Astrocyte (in vitro differentiated cells and primary cell): ENCODE results near the gene RNF166. TPM values are rescaled to one million over a fixed set of nuclear protein-coding genes. Genes with fewer than 3 reads are reported as not detected.

Experiments
- DNase-seq: peaks from one replicate; pipeline ENCODE4 v3.0.0-alpha.2; 2010; ENCODE audit warnings: low read depth
- FAIRE-seq: peaks from 2 replicates; lab custom pipeline; 2011; peaks lifted over from hg19 to GRCh38; lab: Jason Lieb, UNC
- H2AFZ ChIP-seq: 2 replicates; pipeline ENCODE4 v1.6.0; 2012; ENCODE audit warnings: low read depth, low read length, inconsistent platforms
- H3K27ac ChIP-seq: 2 replicates; pipeline ENCODE4 v1.5.1; 2011; ENCODE audit warnings: low read depth, low read length, inconsistent platforms
- H3K27me3 ChIP-seq: 2 replicates; pipeline ENCODE4 v1.6.0; 2011; ENCODE audit warnings: low read length, inconsistent platforms; ENCODE audit not compliant: insufficient read depth
- H3K36me3 ChIP-seq: 2 replicates; pipeline ENCODE4 v1.5.1; 2011; ENCODE audit warnings: low read length, inconsistent platforms; ENCODE audit not compliant: insufficient read depth
- H3K4me1 ChIP-seq: 2 replicates; pipeline ENCODE4 v1.5.1; 2011; ENCODE audit warnings: low read length, inconsistent platforms; ENCODE audit not compliant: insufficient read depth
- H3K4me2 ChIP-seq: 2 replicates; pipeline ENCODE4 v1.6.0; 2012; ENCODE audit warnings: low read length, inconsistent platforms
- H3K4me3 ChIP-seq: 2 replicates; pipeline ENCODE4 v1.5.1; 2011; ENCODE audit warnings: low read depth, mild to moderate bottlenecking, low read length, inconsistent platforms; ENCODE audit not compliant: insufficient read depth
- H3K79me2 ChIP-seq: 2 replicates; pipeline ENCODE4 v1.6.0; 2012; ENCODE audit warnings: mild to moderate bottlenecking, low read length, inconsistent platforms; ENCODE audit not compliant: insufficient read depth
- H3K9ac ChIP-seq: 2 replicates; pipeline ENCODE4 v1.6.0; 2012; ENCODE audit warnings: mild to moderate bottlenecking, low read length, inconsistent platforms
- H3K9me3 ChIP-seq: 2 replicates; pipeline ENCODE4 v1.5.1; 2012; ENCODE audit warnings: low read depth, mild to moderate bottlenecking, low read length, inconsistent platforms; ENCODE audit not compliant: insufficient read depth
- H4K20me1 ChIP-seq: 2 replicates; pipeline ENCODE4 v1.6.0; 2012; ENCODE audit warnings: low read length, inconsistent platforms; ENCODE audit not compliant: insufficient read depth
- H3K27ac Mint-ChIP-seq: one replicate; pipeline ENCODE4 v1.8.0; 2021; ENCODE audit warnings: mild to moderate bottlenecking, mixed read lengths; ENCODE audit not compliant: unreplicated experiment
- H3K27me3 Mint-ChIP-seq: one replicate; pipeline ENCODE4 v1.8.0; 2021; ENCODE audit warnings: low read depth, mixed read lengths; ENCODE audit not compliant: unreplicated experiment
- H3K36me3 Mint-ChIP-seq: one replicate; pipeline ENCODE4 v1.8.0; 2021; ENCODE audit warnings: low read depth, mixed read lengths; ENCODE audit not compliant: unreplicated experiment
- H3K4me1 Mint-ChIP-seq: one replicate; pipeline ENCODE4 v1.8.0; 2021; ENCODE audit warnings: low read depth, mixed read lengths; ENCODE audit not compliant: unreplicated experiment
- H3K4me3 Mint-ChIP-seq: one replicate; pipeline ENCODE4 v1.8.0; 2021; ENCODE audit warnings: mild to moderate bottlenecking, moderate library complexity, mixed read lengths; ENCODE audit not compliant: unreplicated experiment
- H3K9me3 Mint-ChIP-seq: one replicate; pipeline ENCODE4 v1.8.0; 2021; ENCODE audit warnings: mild to moderate bottlenecking, mixed read lengths; ENCODE audit not compliant: unreplicated experiment
- EZH2 ChIP-seq: IDR thresholded peaks from 2 replicates; pipeline ENCODE4 v1.6.1; 2012; ENCODE audit warnings: mild to moderate bottlenecking, low read length, inconsistent platforms; ENCODE audit not compliant: insufficient read depth
- total RNA-seq: library from RNA; stranded (reverse); gene quantifications from 2 replicates; pipeline ENCODE4 v1.2.1, GENCODE V29; 2021
- TF ChIP-seq, protein P1 (sequence below): IDR thresholded peaks from 2 replicates; pipeline ENCODE4 v1.5.1; 2011; ENCODE audit warnings: low read depth, mild to moderate bottlenecking, inconsistent platforms, low read length, moderate library complexity; ENCODE audit not compliant: insufficient read depth

Gene RNF166
- total RNA-seq, 1 donor from 2014 or later = 15.4 TPM

DNA sequence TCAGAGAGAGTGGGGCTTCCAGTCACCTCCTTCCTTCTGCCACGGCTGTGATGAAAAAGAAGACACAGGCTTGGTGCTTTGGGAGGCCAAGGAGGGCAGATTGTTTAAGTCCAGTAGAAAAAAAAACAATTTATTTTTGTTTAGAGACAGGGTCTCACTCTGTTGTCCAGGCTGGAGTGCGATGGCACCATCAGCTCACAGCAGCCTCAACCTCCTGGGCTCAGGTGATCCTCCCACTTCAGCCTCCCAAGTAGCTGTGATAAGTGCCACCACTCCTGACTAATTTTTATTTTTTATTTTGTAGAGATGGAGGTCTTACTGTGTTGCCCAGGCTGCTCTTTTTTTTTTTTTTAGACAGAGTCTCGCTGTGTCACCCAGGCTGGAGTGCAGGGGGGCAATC lies 40.6 kb downstream of the RNF166 start:
- no peak overlapping the region for H2AFZ ChIP-seq
- no peak for FAIRE-seq

DNA sequence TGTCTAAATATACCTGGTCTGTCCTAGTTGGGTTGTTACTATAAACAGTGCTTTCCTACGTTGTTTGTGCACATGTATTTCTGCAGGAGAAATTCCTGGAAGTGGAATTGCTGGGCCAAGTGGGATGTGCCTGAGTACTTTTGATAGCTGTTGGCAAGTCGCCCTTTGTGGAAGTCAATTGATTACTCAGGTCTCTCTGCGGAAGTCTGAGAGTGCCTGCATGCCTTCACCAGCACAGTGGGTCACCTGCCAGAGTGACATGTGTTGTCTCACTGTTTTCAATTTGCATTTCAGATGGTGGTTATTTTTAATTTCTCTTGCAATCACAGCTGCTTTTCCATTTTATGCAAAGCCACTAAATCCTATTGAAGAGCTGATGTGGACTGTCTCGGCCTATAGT lies 41.1 kb downstream of the RNF166 start:
- Histone ChIP-seq H3K27ac (no peak overlapping the region), H3K4me1 (peaks cover 6% of the 10 kb centered on the region), H3K4me2 (no peak overlapping the region), H2AFZ (no peak overlapping the region), H3K79me2 (peaks cover 29% of the 10 kb centered on the region), H3K9ac (no peak overlapping the region), H3K4me3 (no peak overlapping the region), H3K27me3 (no peaks in the 10 kb centered on the region), H4K20me1 (peaks cover 19% of the 10 kb centered on the region), H3K36me3 (no peaks in the 10 kb centered on the region), H3K9me3 (no peaks in the 10 kb centered on the region)
- TF ChIP-seq EZH2 = no peak
- TF ChIP-seq, protein P1, sequence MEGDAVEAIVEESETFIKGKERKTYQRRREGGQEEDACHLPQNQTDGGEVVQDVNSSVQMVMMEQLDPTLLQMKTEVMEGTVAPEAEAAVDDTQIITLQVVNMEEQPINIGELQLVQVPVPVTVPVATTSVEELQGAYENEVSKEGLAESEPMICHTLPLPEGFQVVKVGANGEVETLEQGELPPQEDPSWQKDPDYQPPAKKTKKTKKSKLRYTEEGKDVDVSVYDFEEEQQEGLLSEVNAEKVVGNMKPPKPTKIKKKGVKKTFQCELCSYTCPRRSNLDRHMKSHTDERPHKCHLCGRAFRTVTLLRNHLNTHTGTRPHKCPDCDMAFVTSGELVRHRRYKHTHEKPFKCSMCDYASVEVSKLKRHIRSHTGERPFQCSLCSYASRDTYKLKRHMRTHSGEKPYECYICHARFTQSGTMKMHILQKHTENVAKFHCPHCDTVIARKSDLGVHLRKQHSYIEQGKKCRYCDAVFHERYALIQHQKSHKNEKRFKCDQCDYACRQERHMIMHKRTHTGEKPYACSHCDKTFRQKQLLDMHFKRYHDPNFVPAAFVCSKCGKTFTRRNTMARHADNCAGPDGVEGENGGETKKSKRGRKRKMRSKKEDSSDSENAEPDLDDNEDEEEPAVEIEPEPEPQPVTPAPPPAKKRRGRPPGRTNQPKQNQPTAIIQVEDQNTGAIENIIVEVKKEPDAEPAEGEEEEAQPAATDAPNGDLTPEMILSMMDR = no peak
- Mint-ChIP-seq H3K27ac (no peak overlapping the region), H3K27me3 (no peaks in the 10 kb centered on the region), H3K36me3 (peaks cover 5% of the 10 kb centered on the region), H3K4me1 (peaks cover 7% of the 10 kb centered on the region), H3K4me3 (peak overlapping the region; percentile 75), H3K9me3 (no peaks in the 10 kb centered on the region)
- no peak for DNase-seq
- FAIRE-seq = no peak

More for the DNA sequence above, 40.6 kb downstream of the RNF166 start:
- H3K4me3 ChIP-seq = no peak overlapping the region
- H4K20me1 ChIP-seq = peaks cover 16% of the 10 kb centered on the region
- no peak overlapping the region for H3K4me2 ChIP-seq
- peaks cover 7% of the 10 kb centered on the region for H3K4me1 Mint-ChIP-seq
- H3K27ac ChIP-seq = no peak overlapping the region
- no peak overlapping the region for H3K27ac Mint-ChIP-seq
- no peaks in the 10 kb centered on the region for H3K27me3 ChIP-seq
- no peak for DNase-seq
- no peak overlapping the region for H3K9ac ChIP-seq
- no peaks in the 10 kb centered on the region for H3K9me3 ChIP-seq
- H3K4me1 ChIP-seq = peaks cover 6% of the 10 kb centered on the region
- H3K36me3 Mint-ChIP-seq = peaks cover 6% of the 10 kb centered on the region
- H3K27me3 Mint-ChIP-seq = no peaks in the 10 kb centered on the region
- peak overlapping the region; percentile 27 for H3K4me3 Mint-ChIP-seq
- no peaks in the 10 kb centered on the region for H3K9me3 Mint-ChIP-seq
- no peaks in the 10 kb centered on the region for H3K36me3 ChIP-seq
- no peak for TF ChIP-seq EZH2
- TF ChIP-seq, protein P1 = no peak
- H3K79me2 ChIP-seq = peaks cover 28% of the 10 kb centered on the region

DNA sequence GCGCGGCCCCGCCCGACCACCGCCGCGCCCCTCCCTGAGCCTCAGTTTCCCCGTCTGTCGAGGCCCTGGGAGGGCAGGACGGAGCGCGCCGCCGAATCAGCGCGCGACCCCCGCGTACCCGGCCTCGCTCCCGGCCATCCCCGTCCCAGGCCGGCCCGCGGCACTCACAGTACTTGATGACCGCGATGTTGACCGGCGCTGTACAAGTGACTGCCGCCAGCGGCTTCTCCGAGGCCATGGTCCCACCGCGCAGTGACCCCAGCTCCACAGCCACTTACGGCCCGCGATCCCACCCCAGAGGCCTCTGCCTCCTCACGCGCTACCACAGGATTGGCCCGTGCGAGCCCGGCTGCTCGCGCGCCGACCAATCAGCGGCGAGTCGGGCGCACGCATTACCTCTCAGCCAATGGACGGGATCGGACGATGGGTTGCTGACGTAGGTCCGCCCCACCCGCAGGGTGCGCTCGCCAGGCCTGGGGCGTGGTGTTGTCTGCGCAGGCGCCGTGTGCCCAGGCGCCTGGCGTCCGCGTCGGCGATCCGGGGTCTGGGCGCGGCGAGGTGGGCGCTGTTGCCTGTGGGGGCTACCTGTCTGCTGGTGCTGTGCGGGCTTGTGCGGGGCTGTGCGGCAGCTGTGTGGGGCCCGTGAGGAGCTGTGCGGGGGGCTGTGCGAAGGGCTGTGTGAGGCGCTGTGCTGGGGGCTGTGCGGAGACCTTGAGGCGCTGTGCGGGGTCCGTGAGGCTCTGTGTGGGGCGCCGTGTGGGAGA lies 43.2 kb downstream of the RNF166 start, which contains the start of gene MVD:
Gene MVD, minus strand, starts transcription at position 249 of the 764 bp plus-strand sequence. Its CDS starts 11 bp downstream, at position 238.
- H3K9me3 ChIP-seq = no peaks in the 10 kb centered on the region
- peak; percentile 93 for DNase-seq
- peak within 1 kb of the TSS; percentile 92 for H3K4me3 Mint-ChIP-seq
- H3K36me3 ChIP-seq = no peaks in the 10 kb centered on the region
- H3K79me2 ChIP-seq = peaks cover 43% of the 10 kb centered on the region
- H3K27ac Mint-ChIP-seq = peak within 1 kb of the TSS; percentile 55
- peaks cover 38% of the 10 kb centered on the region for H4K20me1 ChIP-seq
- peaks cover 7% of the 10 kb centered on the region for H3K4me1 Mint-ChIP-seq
- TF ChIP-seq, protein P1 = no peak
- no peak for TF ChIP-seq EZH2
- no peaks in the 10 kb centered on the region for H3K27me3 Mint-ChIP-seq
- FAIRE-seq = no peak
- peak within 1 kb of the TSS; percentile 86 for H3K27ac ChIP-seq
- H3K36me3 Mint-ChIP-seq = no peaks in the 10 kb centered on the region
- H3K4me2 ChIP-seq = peak within 1 kb of the TSS; percentile 86
- H3K9ac ChIP-seq = peak within 1 kb of the TSS; percentile 89
- H3K27me3 ChIP-seq = no peaks in the 10 kb centered on the region
- H3K4me3 ChIP-seq = peak within 1 kb of the TSS; percentile 95
- H3K9me3 Mint-ChIP-seq = no peaks in the 10 kb centered on the region
- peaks cover 6% of the 10 kb centered on the region for H3K4me1 ChIP-seq
- peak within 1 kb of the TSS; percentile 94 for H2AFZ ChIP-seq
